ENCODE data around the gene CHAD.
"Not testable (repeated sequence)": the region's sequence is repeated elsewhere in the genome, so short reads cannot be mapped to it uniquely, and the experiment has no call there.

The CHAD gene

DNA sequence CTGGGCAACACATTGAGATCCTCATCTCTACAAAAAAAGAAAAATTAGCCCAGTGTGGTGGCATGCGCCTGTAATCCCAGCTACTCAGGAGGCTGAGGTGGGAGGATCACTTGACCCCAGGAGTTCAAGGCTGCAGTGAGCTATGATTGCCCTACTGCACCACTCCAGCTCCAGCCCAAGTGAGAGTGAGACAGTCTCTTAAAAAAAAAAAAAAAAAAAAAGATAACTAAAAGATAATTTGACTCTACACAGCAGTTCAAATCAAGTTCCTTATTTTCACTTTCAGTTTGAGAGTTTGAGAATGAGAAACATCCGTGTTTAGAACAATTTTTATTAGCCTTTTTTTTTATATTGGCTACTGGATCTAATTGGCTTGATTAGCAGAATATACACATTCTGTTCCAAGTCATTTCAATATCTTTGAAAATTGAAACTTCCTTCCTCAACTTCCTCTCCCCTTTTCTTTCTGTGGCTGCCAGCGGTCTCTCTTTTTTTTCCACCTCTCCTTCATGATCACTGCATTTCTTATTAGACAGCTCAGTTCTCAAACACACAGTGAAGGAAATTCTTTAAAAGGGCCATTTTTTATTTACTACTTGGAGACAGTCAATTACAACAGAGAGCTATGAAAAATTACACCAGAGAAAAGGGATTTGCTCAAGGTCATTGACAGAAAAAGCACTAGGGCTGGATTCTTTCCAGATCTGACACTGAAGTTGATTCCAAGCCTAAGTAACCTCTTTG lies 47.2 kb downstream of the CHAD start:
- no peak for TF ChIP-seq GLIS3 (CRISPR knock-in tag; IDR thresholded peaks at IDR 0.05)

DNA sequence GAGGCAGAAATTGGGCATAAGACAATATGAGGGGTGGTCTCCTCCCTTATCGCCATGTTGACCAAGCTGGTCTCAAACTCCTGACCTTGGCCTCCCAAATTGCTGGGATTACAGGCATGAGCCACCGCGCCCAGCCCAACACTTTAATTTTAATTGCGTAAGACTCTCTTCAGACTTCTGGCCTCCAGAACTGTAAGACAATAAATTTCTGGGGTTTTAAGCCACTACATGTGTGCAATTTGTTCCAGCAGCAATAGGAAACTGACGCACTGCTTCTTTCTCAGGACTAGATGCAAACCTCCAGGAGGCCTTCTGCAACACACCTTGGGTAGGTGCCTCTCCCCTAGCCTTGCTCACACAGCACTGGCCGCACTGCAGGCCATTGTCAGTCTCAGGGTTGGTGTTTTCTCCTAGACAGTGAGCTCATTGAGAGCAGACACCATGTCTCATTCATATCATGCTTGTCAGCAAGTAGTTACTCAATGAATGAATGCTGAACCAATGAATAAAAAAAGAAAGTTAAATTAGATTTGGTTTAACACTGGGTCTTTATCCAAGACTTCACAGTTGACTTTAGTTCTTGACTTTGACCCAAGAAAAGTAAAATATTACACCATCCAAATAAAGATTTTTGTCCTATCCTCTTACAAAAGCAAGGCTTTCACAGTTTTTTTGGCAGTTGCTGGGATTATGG lies 48.1 kb downstream of the CHAD start:
- ATAC-seq, result no peak

More for the DNA sequence above, 47.2 kb downstream of the CHAD start:
- no peak for ATAC-seq

DNA sequence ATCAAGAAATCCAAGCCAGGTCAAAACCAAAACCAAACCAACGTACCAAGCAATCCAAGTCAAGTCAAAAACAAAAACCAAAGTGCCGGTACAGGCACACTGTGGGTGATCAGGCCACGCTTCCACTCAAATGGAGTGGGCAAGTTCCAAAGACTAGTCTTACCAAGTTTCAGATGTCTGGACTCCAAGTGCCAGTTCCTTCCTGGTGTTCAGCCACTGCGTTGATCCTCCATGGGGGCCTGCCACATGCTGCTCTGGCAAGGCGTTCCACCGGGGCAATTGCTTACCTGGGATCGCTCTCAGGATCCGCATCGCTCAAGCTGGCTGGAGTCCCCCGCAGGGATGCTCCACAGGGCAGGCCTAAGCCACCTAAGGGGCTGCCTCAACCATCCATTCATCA lies 49.1 kb downstream of the CHAD start:
- ATAC-seq, result not testable (repeated sequence)

More for the DNA sequence above, 48.1 kb downstream of the CHAD start:
- TF ChIP-seq TOX (CRISPR knock-in tag; IDR thresholded peaks at IDR 0.05; ENCODE audit: borderline replicate concordance), result no peak
- no peak for TF ChIP-seq PPARA (CRISPR knock-in tag; IDR thresholded peaks at IDR 0.05; ENCODE audit: borderline replicate concordance)
- no peak for TF ChIP-seq ARNTL (CRISPR knock-in tag; IDR thresholded peaks at IDR 0.05; ENCODE audit: borderline replicate concordance, low read depth)
- TF ChIP-seq, protein P1, sequence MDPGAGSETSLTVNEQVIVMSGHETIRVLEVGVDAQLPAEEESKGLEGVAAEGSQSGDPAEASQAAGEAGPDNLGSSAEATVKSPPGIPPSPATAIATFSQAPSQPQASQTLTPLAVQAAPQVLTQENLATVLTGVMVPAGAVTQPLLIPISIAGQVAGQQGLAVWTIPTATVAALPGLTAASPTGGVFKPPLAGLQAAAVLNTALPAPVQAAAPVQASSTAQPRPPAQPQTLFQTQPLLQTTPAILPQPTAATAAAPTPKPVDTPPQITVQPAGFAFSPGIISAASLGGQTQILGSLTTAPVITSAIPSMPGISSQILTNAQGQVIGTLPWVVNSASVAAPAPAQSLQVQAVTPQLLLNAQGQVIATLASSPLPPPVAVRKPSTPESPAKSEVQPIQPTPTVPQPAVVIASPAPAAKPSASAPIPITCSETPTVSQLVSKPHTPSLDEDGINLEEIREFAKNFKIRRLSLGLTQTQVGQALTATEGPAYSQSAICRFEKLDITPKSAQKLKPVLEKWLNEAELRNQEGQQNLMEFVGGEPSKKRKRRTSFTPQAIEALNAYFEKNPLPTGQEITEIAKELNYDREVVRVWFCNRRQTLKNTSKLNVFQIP (CRISPR knock-in tag; IDR thresholded peaks at IDR 0.05; ENCODE audit: borderline replicate concordance, low read depth), result no peak
- TF ChIP-seq TCF4 (CRISPR knock-in tag; IDR thresholded peaks at IDR 0.05; ENCODE audit: borderline replicate concordance), result no peak

DNA sequence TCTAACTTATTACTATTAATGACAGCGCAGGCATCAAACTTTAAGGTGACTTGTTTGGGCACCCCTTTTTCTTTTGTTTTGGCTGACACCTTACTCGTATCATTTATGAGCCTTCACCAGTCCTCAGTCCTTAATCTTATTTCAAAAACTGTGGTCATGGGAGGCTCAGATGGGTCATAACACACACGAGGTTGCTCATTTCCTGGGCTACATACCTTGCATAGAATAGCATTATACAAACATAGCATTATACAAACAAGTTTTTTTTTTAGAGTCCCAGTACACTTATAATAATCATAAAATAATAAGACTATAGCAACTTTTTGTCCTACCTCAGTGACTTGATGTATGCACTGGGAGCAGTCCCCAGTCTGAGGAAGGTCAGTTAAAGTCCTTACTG lies 53.9 kb downstream of the CHAD start:
- TF ChIP-seq, protein P2, sequence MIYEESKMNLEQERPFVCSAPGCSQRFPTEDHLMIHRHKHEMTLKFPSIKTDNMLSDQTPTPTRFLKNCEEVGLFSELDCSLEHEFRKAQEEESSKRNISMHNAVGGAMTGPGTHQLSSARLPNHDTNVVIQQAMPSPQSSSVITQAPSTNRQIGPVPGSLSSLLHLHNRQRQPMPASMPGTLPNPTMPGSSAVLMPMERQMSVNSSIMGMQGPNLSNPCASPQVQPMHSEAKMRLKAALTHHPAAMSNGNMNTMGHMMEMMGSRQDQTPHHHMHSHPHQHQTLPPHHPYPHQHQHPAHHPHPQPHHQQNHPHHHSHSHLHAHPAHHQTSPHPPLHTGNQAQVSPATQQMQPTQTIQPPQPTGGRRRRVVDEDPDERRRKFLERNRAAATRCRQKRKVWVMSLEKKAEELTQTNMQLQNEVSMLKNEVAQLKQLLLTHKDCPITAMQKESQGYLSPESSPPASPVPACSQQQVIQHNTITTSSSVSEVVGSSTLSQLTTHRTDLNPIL (CRISPR knock-in tag; IDR thresholded peaks at IDR 0.05; ENCODE audit: low read depth), result no peak
- TF ChIP-seq ZFP3 (CRISPR knock-in tag; IDR thresholded peaks at IDR 0.05) (no peak), TOX (CRISPR knock-in tag; IDR thresholded peaks at IDR 0.05; ENCODE audit: borderline replicate concordance) (no peak), BACH2 (CRISPR knock-in tag; IDR thresholded peaks at IDR 0.05; ENCODE audit: borderline replicate concordance) (no peak), OSR1 (CRISPR knock-in tag; IDR thresholded peaks at IDR 0.05) (no peak)
- no peak for ATAC-seq

Measured in SK-N-SH treated with all-trans-retinoic acid at 6 μM for 48 hours (cell line).